Lower leg skin (tissue), 4 donors: ENCODE measurements around the gene HAUS7. TPM values are rescaled to one million over a fixed set of nuclear protein-coding genes. Genes with fewer than 3 reads are reported as not detected.

Experiments
- DNase-seq, 2 donors: peaks; one replicate each; pipeline ENCODE4 v3.0.0-alpha.2; 2019; ENCODE audit warnings: low spot score in 2 of 2
- H3K4me3 ChIP-seq: fragments of 200-600 bp; sonication (generic); 2 replicates; pipeline ENCODE4 v1.5.1; 2017; ENCODE audit warnings: mild to moderate bottlenecking, low read depth; ENCODE audit not compliant: poor library complexity, severe bottlenecking
- POLR2A ChIP-seq, 2 donors: fragments of 450-650 bp; IDR thresholded peaks; one replicate each; pipeline ENCODE4 v1.6.1; 2016 to 2017; ENCODE audit warnings: antibody characterized with exemption in 2 of 2, mild to moderate bottlenecking in 1 of 2, moderate library complexity in 1 of 2
- WGBS, 2 donors: methylation state at CpG; one replicate each; pipeline ENCODE4 v1.1.5; 2018; 5-methylcytosine and 5-hydroxymethylcytosine counted together
- intact Hi-C: fragments of 100-400 bp; cut with DNase I; formaldehyde crosslinking; loops from one replicate; pipeline ENCODE4 v1.15.0; 2023; ENCODE audit warnings: low total_unique reads
- total RNA-seq, 4 donors: library from RNA; depleted of rRNA; stranded (reverse); fragments of >200 nt; gene quantifications; one replicate each; pipeline ENCODE4 v1.1.0, GENCODE V29; 2016
- TF ChIP-seq, protein P1 (sequence below), 3 donors: fragments of 450-650 bp; IDR thresholded peaks; one replicate each; pipeline ENCODE4 v1.5.1; 2016; ENCODE audit warnings: antibody characterized with exemption in 3 of 3, mild to moderate bottlenecking in 3 of 3, moderate library complexity in 2 of 3

HAUS7 gene
- total RNA-seq, 4 donors from 2014 or later = 2.7 to 24.2 (median 13.6) TPM

DNA sequence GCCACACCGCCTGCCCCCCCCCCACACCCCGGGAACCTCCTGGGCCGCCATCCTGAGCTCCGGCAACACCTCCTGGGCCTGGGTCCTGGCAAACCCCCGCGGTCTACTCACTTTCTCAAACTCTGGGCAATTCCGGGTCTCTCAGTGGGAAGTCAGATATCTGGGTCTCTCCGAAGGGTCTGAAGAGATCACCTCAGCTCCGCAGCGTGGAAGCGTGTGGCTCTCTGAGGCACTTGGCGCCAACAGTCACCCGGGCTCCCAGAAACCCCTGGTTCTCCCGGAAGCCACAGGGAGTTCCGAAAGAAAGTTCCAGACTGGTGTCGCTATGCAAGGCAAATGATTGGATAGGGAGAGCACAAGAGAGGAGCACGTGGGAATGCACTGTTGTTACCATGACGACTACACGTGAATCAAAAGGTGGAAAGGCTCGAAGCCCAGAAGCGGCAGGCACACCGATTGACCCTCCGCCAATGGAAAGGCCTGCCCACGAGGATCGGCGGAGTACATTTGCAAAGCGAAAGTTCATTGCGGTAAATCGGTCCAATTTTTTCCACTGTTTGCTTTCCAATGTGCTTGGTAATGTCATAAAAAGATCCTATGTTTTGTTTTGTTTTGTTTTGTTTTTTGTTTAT lies 69.1 kb downstream of the HAUS7 start, which contains the start of gene PNMA6E:
TSS of gene PNMA6E (minus strand) at position 218 of the 632 bp plus-strand sequence. CDS start 2,501 bp downstream, outside the sequence.
- 92% methylated on average over 26 to 29 of the region's 29 CpGs for WGBS, 2 donors
- H3K4me3 ChIP-seq = no peak within 1 kb of the TSS
- DNase-seq = no peak
- intact Hi-C loops = no loop called here
- TF ChIP-seq, protein P1, sequence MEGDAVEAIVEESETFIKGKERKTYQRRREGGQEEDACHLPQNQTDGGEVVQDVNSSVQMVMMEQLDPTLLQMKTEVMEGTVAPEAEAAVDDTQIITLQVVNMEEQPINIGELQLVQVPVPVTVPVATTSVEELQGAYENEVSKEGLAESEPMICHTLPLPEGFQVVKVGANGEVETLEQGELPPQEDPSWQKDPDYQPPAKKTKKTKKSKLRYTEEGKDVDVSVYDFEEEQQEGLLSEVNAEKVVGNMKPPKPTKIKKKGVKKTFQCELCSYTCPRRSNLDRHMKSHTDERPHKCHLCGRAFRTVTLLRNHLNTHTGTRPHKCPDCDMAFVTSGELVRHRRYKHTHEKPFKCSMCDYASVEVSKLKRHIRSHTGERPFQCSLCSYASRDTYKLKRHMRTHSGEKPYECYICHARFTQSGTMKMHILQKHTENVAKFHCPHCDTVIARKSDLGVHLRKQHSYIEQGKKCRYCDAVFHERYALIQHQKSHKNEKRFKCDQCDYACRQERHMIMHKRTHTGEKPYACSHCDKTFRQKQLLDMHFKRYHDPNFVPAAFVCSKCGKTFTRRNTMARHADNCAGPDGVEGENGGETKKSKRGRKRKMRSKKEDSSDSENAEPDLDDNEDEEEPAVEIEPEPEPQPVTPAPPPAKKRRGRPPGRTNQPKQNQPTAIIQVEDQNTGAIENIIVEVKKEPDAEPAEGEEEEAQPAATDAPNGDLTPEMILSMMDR (IDR thresholded peaks at IDR 0.05) = no peak
- TF ChIP-seq POLR2A (IDR thresholded peaks at IDR 0.05) = no peak

DNA sequence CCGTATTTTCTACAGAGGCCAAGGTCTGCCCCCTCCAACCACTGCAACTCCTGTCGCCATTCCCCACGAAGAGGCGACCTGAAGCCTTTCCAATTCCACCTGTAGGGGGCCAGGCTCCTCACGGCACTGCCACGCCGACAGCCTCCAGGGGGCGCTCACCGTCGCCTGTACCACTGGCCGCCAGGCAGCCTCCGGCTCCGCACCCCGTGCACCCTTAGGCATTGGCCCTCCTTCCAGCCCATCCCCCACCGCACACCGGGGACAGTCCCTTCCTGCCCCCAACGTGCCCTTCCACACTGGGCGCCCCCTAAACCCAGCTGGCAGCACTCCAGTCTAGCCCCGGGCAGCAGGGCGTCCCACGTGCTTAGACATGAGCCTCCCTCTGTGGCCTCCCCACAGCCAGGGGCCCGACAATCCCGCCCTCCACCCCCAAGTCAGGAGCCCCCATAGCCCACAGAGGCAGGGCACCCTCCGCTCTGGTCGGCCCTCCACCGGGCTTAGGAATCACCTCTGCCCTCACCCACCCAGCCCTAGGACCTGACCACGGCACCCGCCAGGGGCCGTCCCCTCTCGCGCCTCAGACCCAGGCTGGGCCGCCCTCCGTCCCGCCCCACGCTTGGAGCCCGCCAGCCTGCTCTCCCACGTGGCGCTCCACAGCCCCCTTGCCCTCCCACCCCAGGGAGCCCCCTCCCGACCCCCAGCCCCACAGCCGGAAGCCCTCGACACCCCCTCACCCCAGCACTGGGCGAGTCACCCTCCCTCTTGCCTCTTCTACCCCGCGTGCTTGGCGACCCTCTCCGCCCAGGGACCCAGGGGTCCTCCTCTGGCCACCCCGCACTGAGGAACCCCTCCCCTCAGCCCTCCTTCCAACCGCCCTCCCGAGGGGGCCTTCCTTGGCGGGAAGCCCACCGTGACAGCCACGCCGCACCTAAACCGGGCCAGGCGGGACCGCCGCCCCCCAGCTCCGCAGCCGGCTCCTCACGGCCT lies 69.9 kb downstream of the HAUS7 start:
- H3K4me3 ChIP-seq = no peak overlapping the region
- intact Hi-C loops = no loop called here
- no peak for DNase-seq
- 66 to 80% methylated on average over 11 to 60 of the region's 60 CpGs for WGBS, 2 donors
- TF ChIP-seq, protein P1 (IDR thresholded peaks at IDR 0.05) = no peak
- no peak for TF ChIP-seq POLR2A (IDR thresholded peaks at IDR 0.05)

DNA sequence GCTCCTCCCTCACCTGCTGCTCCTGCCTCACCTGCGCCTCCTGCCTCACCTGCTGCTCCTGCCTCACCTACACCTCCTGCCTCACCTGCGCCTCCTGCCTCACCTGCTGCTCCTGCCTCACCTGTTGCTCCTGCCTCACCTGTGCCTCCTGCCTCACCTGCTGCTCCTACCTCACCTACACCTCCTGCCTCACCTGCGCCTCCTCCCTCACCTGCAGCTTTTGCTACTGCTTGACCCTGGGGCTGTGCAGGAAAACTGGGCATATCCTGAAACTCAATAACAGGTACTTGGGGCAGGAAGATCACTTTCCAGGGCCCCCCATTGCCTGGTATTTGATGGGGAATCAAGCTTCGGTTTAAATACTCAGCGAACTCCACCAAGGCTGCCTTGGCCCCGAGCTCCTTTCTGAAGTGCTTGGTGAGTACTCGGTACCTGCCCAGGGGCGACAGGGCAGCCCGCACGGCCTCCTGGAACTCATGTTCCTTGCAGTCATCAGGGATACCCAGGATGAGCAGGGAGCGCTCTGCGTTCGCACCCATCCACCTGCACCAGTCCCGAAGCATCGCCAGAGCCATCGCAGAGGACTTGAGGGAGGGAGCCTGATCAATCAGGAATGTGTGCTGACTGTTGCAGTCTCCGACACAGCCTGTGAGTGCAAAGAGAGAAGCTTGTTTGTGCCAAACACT lies 72.0 kb downstream of the HAUS7 start:
- no peak for TF ChIP-seq POLR2A (IDR thresholded peaks at IDR 0.05)
- TF ChIP-seq, protein P1 (IDR thresholded peaks at IDR 0.05) = no peak
- no peak overlapping the region for H3K4me3 ChIP-seq
- intact Hi-C loops = loop anchor here (10.0 kb wide), 1 partner anchor 226 kb away; no protein-coding TSS in a partner anchor
- 77 to 80% methylated on average over 7 to 15 of the region's 17 CpGs for WGBS, 2 donors
- DNase-seq = no peak

Other genes with a start within 250 kb of the HAUS7 start
- gene PNMA6F, start 148.8 kb downstream of the HAUS7 start, total RNA-seq = not detected
- 1 to 10 TPM; 1.0 to 4.7 (median 2.7) TPM for gene ZNF275, start 136.4 kb downstream of the HAUS7 start, total RNA-seq
- gene PNMA6E, start 69.2 kb downstream of the HAUS7 start, total RNA-seq = under 1 TPM in 2 of 4 donors, not detected in 2; 0.13 to 0.20 TPM
- under 1 TPM in 3 of 4 donors, not detected in 1; 0.08 to 0.68 (median 0.20) TPM for gene ZFP92, start 59.1 kb downstream of the HAUS7 start, total RNA-seq
- gene TREX2, start 24.5 kb downstream of the HAUS7 start, total RNA-seq = 100 to 1,000 TPM in 2 of 4 donors, 10 to 100 TPM in 2; 76.4 to 129 (median 112) TPM
- gene BGN, start 24.4 kb upstream of the HAUS7 start, total RNA-seq = 10 to 100 TPM; 18.1 to 34.2 (median 22.8) TPM
- gene ATP2B3, start 47.1 kb upstream of the HAUS7 start, total RNA-seq = under 1 TPM in 1 of 4 donors, not detected in 3; 0.07 TPM
- gene CCNQ, start 128.6 kb upstream of the HAUS7 start, total RNA-seq = 10 to 100 TPM; 20.7 to 35.7 (median 28.5) TPM
- gene DUSP9, start 176.6 kb upstream of the HAUS7 start, total RNA-seq = under 1 TPM in 2 of 4 donors, not detected in 2; 0.13 to 0.20 TPM
- gene PNCK, start 203.2 kb upstream of the HAUS7 start, total RNA-seq = 1 to 10 TPM in 3 of 4 donors, under 1 TPM in 1; 0.76 to 6.7 (median 2.1) TPM
- gene SLC6A8, start 217.3 kb upstream of the HAUS7 start, total RNA-seq = 10 to 100 TPM; 26.5 to 43.5 (median 34.5) TPM